Measurements from ENCODE around the gene CDK5RAP3.

Gene CDK5RAP3

GRCh38 chr17:47949946-47950345, 21.0 kb upstream of the CDK5RAP3 start:
- no peak for FAIRE-seq

- FAIRE-seq: no peak
Observed at GRCh38 chr17:47950448-47950847, 20.5 kb upstream of the CDK5RAP3 start.

GRCh38 chr17:47952171-47953021, 18.5 kb upstream of the CDK5RAP3 start:
- no peak for FAIRE-seq

GRCh38 chr17:47953909-47954308, 17.0 kb upstream of the CDK5RAP3 start:
- no peak for FAIRE-seq

- no peak for FAIRE-seq
Observed at GRCh38 chr17:47955497-47956461, 15.1 kb upstream of the CDK5RAP3 start.

- FAIRE-seq: no peak
Observed at GRCh38 chr17:47956791-47957590, 13.9 kb upstream of the CDK5RAP3 start.

GRCh38 chr17:47957591-47958490, 13.1 kb upstream of the CDK5RAP3 start, which contains the start of gene PRR15L:
Gene PRR15L (minus strand): TSS chr17:47957883. CDS start chr17:47953234, 4,649 bp downstream.
- FAIRE-seq: no peak

GRCh38 chr17:47959825-47960655, 10.9 kb upstream of the CDK5RAP3 start:
- FAIRE-seq: no peak

- FAIRE-seq: no peak
Observed at GRCh38 chr17:47961406-47961805, 9.5 kb upstream of the CDK5RAP3 start.

GRCh38 chr17:47962901-47963300, 8.0 kb upstream of the CDK5RAP3 start:
- no peak for FAIRE-seq

- no peak for FAIRE-seq
Observed at GRCh38 chr17:47964856-47965255, 6.1 kb upstream of the CDK5RAP3 start.

GRCh38 chr17:47966079-47966519, 4.8 kb upstream of the CDK5RAP3 start:
- FAIRE-seq: no peak

GRCh38 chr17:47967607-47968252, 3.2 kb upstream of the CDK5RAP3 start:
- FAIRE-seq: no peak

GRCh38 chr17:47968836-47969235, 2.1 kb upstream of the CDK5RAP3 start:
- no peak for FAIRE-seq

- no peak for FAIRE-seq
Observed at GRCh38 chr17:47969930-47970724, 786 bp upstream of the CDK5RAP3 start.

- no peak for FAIRE-seq
Observed at GRCh38 chr17:47973541-47973940, 2.6 kb downstream of the CDK5RAP3 start.

- no peak for FAIRE-seq
Observed at GRCh38 chr17:47975189-47975822, 4.4 kb downstream of the CDK5RAP3 start.

GRCh38 chr17:47975823-47976205, 4.9 kb downstream of the CDK5RAP3 start:
- no peak for FAIRE-seq

GRCh38 chr17:47978324-47978723, 7.4 kb downstream of the CDK5RAP3 start:
- no peak for FAIRE-seq
